AG10803 (cell line): ENCODE measurements around the gene RAD51B.

Experiments used
- DNase-seq: peaks from one replicate; pipeline ENCODE4 v3.0.0; 2010; ENCODE audit warnings: low read depth
- H3K4me3 ChIP-seq: 2 replicates; pipeline ENCODE4 v1.5.1; 2011; ENCODE audit warnings: mild to moderate bottlenecking, low read length, control low read depth
- CTCF ChIP-seq: conservative IDR thresholded peaks from 2 replicates; pipeline ENCODE4 v1.5.1; 2011; ENCODE audit warnings: mild to moderate bottlenecking, low read length, control low read depth, inconsistent platforms

Gene RAD51B

GRCh38 chr14:68674538-68675232, 855.1 kb downstream of the RAD51B start:
- H3K4me3 ChIP-seq: no peak overlapping the region
- no peak for DNase-seq
- no peak for TF ChIP-seq CTCF

- TF ChIP-seq CTCF: no peak
- peak; percentile 43 for DNase-seq
- H3K4me3 ChIP-seq: no peak overlapping the region
Measured at GRCh38 chr14:68675233-68675577, 855.6 kb downstream of the RAD51B start.

GRCh38 chr14:68676511-68676943, 856.9 kb downstream of the RAD51B start:
- H3K4me3 ChIP-seq: no peak overlapping the region
- TF ChIP-seq CTCF: no peak
- no peak for DNase-seq

- TF ChIP-seq CTCF: no peak
- no peak overlapping the region for H3K4me3 ChIP-seq
- no peak for DNase-seq
Measured at GRCh38 chr14:68677476-68677875, 857.9 kb downstream of the RAD51B start.

GRCh38 chr14:68677901-68678300, 858.3 kb downstream of the RAD51B start:
- TF ChIP-seq CTCF: no peak
- H3K4me3 ChIP-seq: no peak overlapping the region
- DNase-seq: no peak

- no peak overlapping the region for H3K4me3 ChIP-seq
- no peak for DNase-seq
- TF ChIP-seq CTCF: no peak
Measured at GRCh38 chr14:68678471-68678870, 858.9 kb downstream of the RAD51B start.

GRCh38 chr14:68679301-68679700, 859.7 kb downstream of the RAD51B start:
- no peak overlapping the region for H3K4me3 ChIP-seq
- DNase-seq: no peak
- TF ChIP-seq CTCF: no peak
